HepG2 (cell line): ENCODE measurements around the gene PIK3R1. TPM values are rescaled to one million over a fixed set of nuclear protein-coding genes. Genes with fewer than 3 reads are reported as not detected.

ENCODE experiments used
- ATAC-seq: fragments of 200-7000 bp; cut with Tn5 transposase; 3 replicates; pipeline ENCODE4 v1.9.1; 2020; ENCODE audit warnings: mild to moderate bottlenecking, moderate library complexity
- BruUV-seq: library from RNA; stranded (reverse); fragments of 400-500 nt; replicated peaks from 2 replicates; lab custom pipeline; 2021; lab: Mats Ljungman, UMichigan
- CTCF ChIA-PET: fragments of 300-600 bp; formaldehyde crosslinking; extraction: SDS; loops from one replicate; lab custom pipeline; 2021; ENCODE audit warnings: low total read pairs, inconsistent platforms, low intra/inter-chr PET ratio; lab: Yijun Ruan, JAX
- POLR2A ChIA-PET: fragments of 350-600 bp; sonication (Branson Sonifier 250); formaldehyde crosslinking; loops from one replicate; lab custom pipeline; 2020; ENCODE audit warnings: antibody characterized with exemption, inconsistent platforms; lab: Yijun Ruan, JAX
- DNase-seq: peaks from one replicate; pipeline ENCODE4 v3.0.0-alpha.2; 2015; ENCODE audit warnings: low spot score
- FAIRE-seq: peaks from 3 replicates; lab custom pipeline; 2011; peaks lifted over from hg19 to GRCh38; lab: Jason Lieb, UNC
- H2AFZ ChIP-seq: one replicate; pipeline ENCODE4 v1.6.1; 2011; ENCODE audit warnings: low read length, inconsistent platforms
- H3K27ac ChIP-seq: fragments of 300-600 bp; 3 replicates; pipeline ENCODE4 v1.8.0; 2011; ENCODE audit warnings: mixed run types, mild to moderate bottlenecking, mixed read lengths, low read length, inconsistent platforms; ENCODE audit not compliant: insufficient read depth; ENCODE audit errors: extremely low read length
- H3K27me3 ChIP-seq, 2 experiments: fragments of 200-600 bp in 1 of 2; 2 replicates in 1 of 2; 3 replicates in 1 of 2; pipeline versions ENCODE4 v1.6.0 to v1.8.0; 2011; ENCODE audit warnings: low read length in 2 of 2, mild to moderate bottlenecking in 2 of 2, moderate library complexity in 2 of 2, inconsistent platforms in 1 of 2; ENCODE audit not compliant: insufficient read depth in 2 of 2, control insufficient read depth in 1 of 2
- H3K36me3 ChIP-seq, 2 experiments: fragments of 200-600 bp in 1 of 2; replicated peaks in 1 of 2; 2 replicates in 1 of 2; 3 replicates in 1 of 2; pipeline versions ENCODE4 v1.5.1 to v1.8.0; 2011; ENCODE audit warnings: low read length in 2 of 2, inconsistent platforms in 1 of 2; ENCODE audit not compliant: insufficient read depth in 2 of 2, control insufficient read depth in 1 of 2
- H3K4me1 ChIP-seq: 2 replicates; pipeline ENCODE4 v1.5.1; 2012; ENCODE audit warnings: low read length, inconsistent platforms; ENCODE audit not compliant: insufficient read depth
- H3K4me2 ChIP-seq: 2 replicates; pipeline ENCODE4 v1.6.0; 2011; ENCODE audit warnings: low read depth, low read length, inconsistent platforms
- H3K4me3 ChIP-seq, 3 experiments: fragments of 200-600 bp in 1 of 3; sonication (generic), shearing (Covaris generic) in 1 of 3; replicated peaks in 1 of 3; 2 replicates each; pipeline ENCODE4 v1.5.1; 2011 to 2016; ENCODE audit warnings: low read length in 3 of 3, inconsistent platforms in 2 of 3, low read depth in 2 of 3, mild to moderate bottlenecking in 2 of 3, control low read depth in 1 of 3, mixed read lengths in 1 of 3; ENCODE audit not compliant: insufficient read depth in 1 of 3
- H3K79me2 ChIP-seq: one replicate; pipeline ENCODE4 v1.6.1; 2011; ENCODE audit warnings: low read length, inconsistent platforms; ENCODE audit not compliant: insufficient read depth
- H3K9ac ChIP-seq: 2 replicates; pipeline ENCODE4 v1.6.0; 2011; ENCODE audit warnings: mild to moderate bottlenecking, low read depth, low read length, inconsistent platforms; ENCODE audit not compliant: insufficient read depth
- H3K9me3 ChIP-seq: 2 replicates; pipeline ENCODE4 v1.5.1; 2012; ENCODE audit warnings: mild to moderate bottlenecking, low read length
- H4K20me1 ChIP-seq: 2 replicates; pipeline ENCODE4 v1.6.0; 2011; ENCODE audit warnings: inconsistent platforms, mild to moderate bottlenecking, low read length, moderate library complexity; ENCODE audit not compliant: insufficient read depth
- ARID5B ChIP-seq: IDR thresholded peaks from 2 replicates; pipeline ENCODE4 v1.4.0; 2020; ENCODE audit warnings: mild to moderate bottlenecking, missing genetic modification reagents
- ATF1 ChIP-seq: IDR thresholded peaks from 2 replicates; pipeline ENCODE4 v1.6.1; 2016; ENCODE audit warnings: mild to moderate bottlenecking, control low read depth
- BCL6 ChIP-seq: IDR thresholded peaks from 2 replicates; pipeline ENCODE4 v1.6.1; 2016; ENCODE audit warnings: missing genetic modification reagents, missing compliant biosample characterization
- EP300 ChIP-seq, 3 experiments: sonication (generic) in 1 of 3; formaldehyde crosslinking in 1 of 3; IDR thresholded peaks; 2 replicates each; pipeline versions ENCODE4 v1.5.1 to v1.6.1; 2011 to 2020; ENCODE audit warnings: low read depth in 2 of 3, low read length in 2 of 3, borderline replicate concordance in 1 of 3, improper control_type of control experiment in 1 of 3, mild to moderate bottlenecking in 1 of 3, missing genetic modification reagents in 1 of 3, moderate library complexity in 1 of 3
- GATAD2A ChIP-seq: IDR thresholded peaks from 2 replicates; pipeline ENCODE4 v1.6.1; 2016
- HNRNPUL1 ChIP-seq: fragments of 200-400 bp; formaldehyde crosslinking; IDR thresholded peaks from 2 replicates; pipeline ENCODE4 v1.6.1; 2017; ENCODE audit warnings: low read depth, mild to moderate bottlenecking, low read length, moderate library complexity
- KDM3A ChIP-seq: IDR thresholded peaks from 2 replicates; pipeline ENCODE4 v1.6.1; 2018; ENCODE audit warnings: low read depth, missing compliant biosample characterization
- ZNF121 ChIP-seq: sonication (generic); formaldehyde crosslinking; IDR thresholded peaks from 2 replicates; pipeline ENCODE4 v1.5.0; 2020; ENCODE audit warnings: mild to moderate bottlenecking, missing genetic modification reagents
- ZNF234 ChIP-seq: sonication (generic); formaldehyde crosslinking; conservative IDR thresholded peaks from 2 replicates; pipeline ENCODE4 v1.5.1; 2020; ENCODE audit warnings: mild to moderate bottlenecking, missing genetic modification reagents
- ZNF235 ChIP-seq: sonication (generic); formaldehyde crosslinking; IDR thresholded peaks from 2 replicates; pipeline ENCODE4 v1.8.1; 2023; ENCODE audit warnings: mild to moderate bottlenecking, missing genetic modification reagents, borderline replicate concordance
- ZNF24 ChIP-seq: fragments of 450-650 bp; IDR thresholded peaks from 2 replicates; pipeline ENCODE4 v1.6.1; 2017; ENCODE audit warnings: antibody characterized with exemption, mild to moderate bottlenecking
- ZNF496 ChIP-seq: sonication (generic); formaldehyde crosslinking; IDR thresholded peaks from 2 replicates; pipeline ENCODE4 v1.8.1; 2023; ENCODE audit warnings: mild to moderate bottlenecking, moderate library complexity, missing genetic modification reagents; ENCODE audit not compliant: insufficient replicate concordance
- ZNF639 ChIP-seq: conservative IDR thresholded peaks from 2 replicates; pipeline ENCODE4 v1.6.1; 2018; ENCODE audit warnings: missing genetic modification reagents
- ZNF850 ChIP-seq: sonication (generic); formaldehyde crosslinking; conservative IDR thresholded peaks from 2 replicates; pipeline ENCODE4 v1.9.0; 2021; ENCODE audit warnings: mild to moderate bottlenecking, missing genetic modification reagents
- WGBS: methylation state at CpG from one replicate; pipeline ENCODE4 v1.1.6; 2017; ENCODE audit warnings: low lambda C conversion rate; 5-methylcytosine and 5-hydroxymethylcytosine counted together
- in situ Hi-C: cut with HindIII; loops from 2 replicates; pipeline ENCODE4 v1.10.0; 2017; ENCODE audit warnings: low pct_unique_long_range_greater_than_20kb; ENCODE audit not compliant: extremely low pct_ligation_motif_present
- intact Hi-C: fragments of 100-400 bp; cut with micrococcal nuclease; formaldehyde crosslinking; loops from one replicate; pipeline ENCODE4 v1.10.0; 2022; ENCODE audit not compliant: unreplicated experiment
- polyA plus RNA-seq, 8 experiments: library from polyadenylated mRNA; depleted of rRNA in 3 of 8; stranded (reverse) in 7 of 8; unstranded in 1 of 8; fragments of >200 nt; fragmentation: Illumina TruSeq in 4 of 8; extraction: Trizol in 4 of 8; gene quantifications; 2 replicates each; pipeline versions ENCODE4 v1.2.1 to v1.2.3, GENCODE V29; 2011 to 2016; ENCODE audit warnings: low read depth in 4 of 8, missing spikeins in 1 of 8, mixed read lengths in 1 of 8; ENCODE audit not compliant: insufficient read depth in 1 of 8
- total RNA-seq, 5 experiments: library from RNA; depleted of rRNA; stranded (reverse); fragments of >200 nt; fragmentation: Illumina TruSeq; extraction: Trizol; gene quantifications; 2 replicates each; pipeline ENCODE4 v1.2.3, GENCODE V29; 2016; ENCODE audit warnings: low read depth in 1 of 5

PIK3R1 gene
- total and polyA plus RNA-seq, 2 of the 13 experiments (the other 11 are each of a cell fraction or from before 2014, with no cell fraction given), result 8.4 to 21.3 TPM

- Histone ChIP-seq H3K27me3 (no peaks in the 10 kb centered on the region; a peak in 1 of 5 replicates), H3K4me2 (peak overlapping the region; percentile 69), H3K9me3 (no peaks in the 10 kb centered on the region), H3K36me3 (peaks cover 8 to 29% of the 10 kb centered on the region in 2 experiments; a peak in 4 of 5 replicates), H3K79me2 (peaks cover 12% of the 10 kb centered on the region), H3K27ac (peak overlapping the region; percentile 65), H3K9ac (0 out of 2 replicates have a peak overlapping the region, but pooled peaks have one; percentile 17), H2AFZ (no peak overlapping the region), H3K4me3 (peak overlapping the region in 2 of 3 experiments; percentile 42 to 48; a peak in 3 of 6 replicates), H3K4me1 (peaks cover 53% of the 10 kb centered on the region), H4K20me1 (no peaks in the 10 kb centered on the region; the same call in 1 of the 2 replicates)
- intact Hi-C loops (loop anchor here (2.0 kb wide), 1 partner anchor 14 kb away; no protein-coding TSS in a partner anchor), in situ Hi-C loops (loop anchor here (5.0 kb wide), 1 partner anchor 172 kb away; no protein-coding TSS in a partner anchor)
- peak; percentile 82 for DNase-seq
- ATAC-seq, result peak; percentile 15; the same call in 1 of the 3 replicates
- CTCF ChIA-PET, result interaction anchor here (2.1 kb wide), 1 partner anchor 175 kb away, joined by 13 read pairs; no protein-coding TSS in a partner anchor
- POLR2A ChIA-PET, result no interaction called here
- peak; percentile 73 for FAIRE-seq
- WGBS, result 24% methylated on average over 3 of the region's 3 CpGs
- BruUV-seq, result no TSS peak
- TF ChIP-seq BCL6 (CRISPR knock-in tag) (0 out of 2 replicates have a peak, but pooled peaks have one; percentile 10), ZNF24 (no peak), HNRNPUL1 (peak; percentile 86), ARID5B (CRISPR knock-in tag) (peak; percentile 61; the same call in 1 of the 2 replicates), ATF1 (CRISPR knock-in tag) (peak; percentile 43; the same call in 1 of the 2 replicates), ZNF850 (CRISPR knock-in tag) (no peak), ZNF496 (CRISPR knock-in tag) (no peak), GATAD2A (CRISPR knock-in tag) (peak; percentile 61), ZNF639 (CRISPR knock-in tag) (no peak), EP300 (IDR thresholded peaks at IDR 0.05; ENCODE audit: low read depth in 2 of 2, low read length in 2 of 2) (peak in 1 of 2 experiments; percentile 46; a peak in 1 of 4 replicates), EP300 (CRISPR knock-in tag; IDR thresholded peaks at IDR 0.05; ENCODE audit: borderline replicate concordance) (no peak), ZNF235 (CRISPR knock-in tag) (no peak), KDM3A (CRISPR knock-in tag) (no peak), ZNF234 (CRISPR knock-in tag) (no peak), ZNF121 (CRISPR knock-in tag) (no peak)
Measured at GRCh38 chr5:68285075-68285840, 69.7 kb downstream of the PIK3R1 start.
